H9 (cell line): ENCODE data around the gene ENO3. TPM values are rescaled to one million over a fixed set of nuclear protein-coding genes. Genes with fewer than 3 reads are reported as not detected.

Source experiments
- DNase-seq: peaks from one replicate; pipeline ENCODE4 v3.0.0-alpha.2; 2017
- H2AFZ ChIP-seq: one replicate; pipeline ENCODE4 v1.6.1; 2013; ENCODE audit warnings: mild to moderate bottlenecking, low read length, control low read depth, moderate library complexity
- H2AK5ac ChIP-seq: 2 replicates; pipeline ENCODE4 v1.6.1; 2013; ENCODE audit warnings: low read length, control low read depth, mixed read lengths; ENCODE audit not compliant: insufficient read length
- H2BK120ac ChIP-seq: one replicate; pipeline ENCODE4 v1.6.1; 2013; ENCODE audit warnings: low read depth, mild to moderate bottlenecking, low read length, control low read depth, inconsistent platforms; ENCODE audit not compliant: poor library complexity, severe bottlenecking
- H2BK12ac ChIP-seq: 2 replicates; pipeline ENCODE4 v1.6.1; 2013; ENCODE audit warnings: low read length, control low read depth, mixed read lengths, low read depth; ENCODE audit not compliant: insufficient read length
- H2BK15ac ChIP-seq: 2 replicates; pipeline ENCODE4 v1.6.1; 2013; ENCODE audit warnings: low read depth, low read length, control low read depth
- H2BK20ac ChIP-seq: one replicate; pipeline ENCODE4 v1.6.1; 2013; ENCODE audit warnings: low read depth, mild to moderate bottlenecking, low read length, control low read depth, inconsistent platforms; ENCODE audit not compliant: poor library complexity, severe bottlenecking
- H2BK5ac ChIP-seq: 2 replicates; pipeline ENCODE4 v1.6.1; 2013; ENCODE audit warnings: low read length, control low read depth, mixed read lengths; ENCODE audit not compliant: insufficient read length
- H3K14ac ChIP-seq: 2 replicates; pipeline ENCODE4 v1.6.1; 2013; ENCODE audit warnings: low read length, control low read depth; ENCODE audit not compliant: insufficient read depth
- H3K18ac ChIP-seq: 2 replicates; pipeline ENCODE4 v1.6.1; 2013; ENCODE audit warnings: low read depth, mild to moderate bottlenecking, mixed read lengths, low read length, control low read depth; ENCODE audit not compliant: insufficient read length
- H3K23ac ChIP-seq: 2 replicates; pipeline ENCODE4 v1.6.1; 2013; ENCODE audit warnings: low read length, control low read depth, mixed read lengths, low read depth; ENCODE audit not compliant: insufficient read length
- H3K23me2 ChIP-seq: 2 replicates; pipeline ENCODE4 v1.6.1; 2013; ENCODE audit warnings: low read depth, mild to moderate bottlenecking, mixed read lengths, low read length, control low read depth; ENCODE audit not compliant: insufficient read length, poor library complexity, severe bottlenecking
- H3K27ac ChIP-seq: 2 replicates; pipeline ENCODE4 v1.5.1; 2013; ENCODE audit warnings: low read length, control low read depth, mixed read lengths, low read depth; ENCODE audit not compliant: insufficient read length
- H3K27me3 ChIP-seq: 2 replicates; pipeline ENCODE4 v1.6.1; 2013; ENCODE audit warnings: low read length, control low read depth, inconsistent platforms; ENCODE audit not compliant: insufficient read depth
- H3K4ac ChIP-seq: 2 replicates; pipeline ENCODE4 v1.6.1; 2013; ENCODE audit warnings: low read depth, mild to moderate bottlenecking, control low read depth, inconsistent platforms, low read length, moderate library complexity
- H3K4me1 ChIP-seq: 2 replicates; pipeline ENCODE4 v1.6.1; 2013; ENCODE audit warnings: low read length, control low read depth, inconsistent platforms; ENCODE audit not compliant: insufficient read depth
- H3K4me2 ChIP-seq: 2 replicates; pipeline ENCODE4 v1.6.1; 2013; ENCODE audit warnings: low read length, control low read depth, mixed read lengths; ENCODE audit not compliant: insufficient read length, insufficient read depth
- H3K56ac ChIP-seq: 2 replicates; pipeline ENCODE4 v1.6.1; 2013; ENCODE audit warnings: low read depth, mild to moderate bottlenecking, mixed read lengths, low read length, control low read depth; ENCODE audit not compliant: insufficient read length
- H3K79me1 ChIP-seq: 2 replicates; pipeline ENCODE4 v1.6.1; 2013; ENCODE audit warnings: low read depth, mild to moderate bottlenecking, moderate library complexity, low read length, control low read depth, inconsistent platforms; ENCODE audit not compliant: insufficient read depth, poor library complexity, severe bottlenecking
- H3K79me2 ChIP-seq: 2 replicates; pipeline ENCODE4 v1.6.1; 2013; ENCODE audit warnings: low read length, control low read depth, inconsistent platforms; ENCODE audit not compliant: insufficient read depth
- H3K9ac ChIP-seq: 2 replicates; pipeline ENCODE4 v1.6.1; 2013; ENCODE audit warnings: low read length, control low read depth, mixed read lengths; ENCODE audit not compliant: insufficient read length; ENCODE audit errors: extremely low read depth
- H3K9me3 ChIP-seq: one replicate; pipeline ENCODE4 v1.6.1; 2013; ENCODE audit warnings: low read depth, low read length, inconsistent platforms; ENCODE audit not compliant: control insufficient read depth
- H3T11ph ChIP-seq: one replicate; pipeline ENCODE4 v1.6.1; 2013; ENCODE audit warnings: mild to moderate bottlenecking, low read length, control low read depth, inconsistent platforms
- H4K20me1 ChIP-seq: one replicate; pipeline ENCODE4 v1.6.1; 2013; ENCODE audit not compliant: control insufficient read depth, insufficient read length, insufficient read depth
- H4K5ac ChIP-seq: 2 replicates; pipeline ENCODE4 v1.6.1; 2013; ENCODE audit warnings: low read depth, mild to moderate bottlenecking, mixed read lengths, low read length, control low read depth; ENCODE audit not compliant: insufficient read length
- H4K8ac ChIP-seq: replicated peaks from 2 replicates; pipeline ENCODE4 v1.6.1; 2013; ENCODE audit warnings: low read length, control low read depth, mixed read lengths, low read depth; ENCODE audit not compliant: insufficient read length
- H4K91ac ChIP-seq: 2 replicates; pipeline ENCODE4 v1.6.1; 2013; ENCODE audit warnings: low read depth, mild to moderate bottlenecking, moderate library complexity, mixed read lengths, low read length, control low read depth; ENCODE audit not compliant: insufficient read length
- H3K27ac Mint-ChIP-seq, 3 experiments: 2 replicates in 2 of 3; 3 replicates in 1 of 3; pipeline ENCODE4 v1.8.0; 2020 to 2021; ENCODE audit warnings: mixed read lengths in 3 of 3, mild to moderate bottlenecking in 1 of 3, moderate library complexity in 1 of 3
- H3K27me3 Mint-ChIP-seq: 2 replicates; pipeline ENCODE4 v1.8.0; 2021; ENCODE audit warnings: low read depth, mild to moderate bottlenecking, moderate library complexity, mixed read lengths
- H3K36me3 Mint-ChIP-seq, 3 experiments: 2 replicates in 2 of 3; 3 replicates in 1 of 3; pipeline ENCODE4 v1.8.0; 2020 to 2021; ENCODE audit warnings: low read depth in 3 of 3, mixed read lengths in 3 of 3; ENCODE audit not compliant: insufficient read depth in 1 of 3
- H3K4me1 Mint-ChIP-seq, 2 experiments: 2 replicates each; pipeline ENCODE4 v1.8.0; 2020; ENCODE audit warnings: mixed read lengths in 2 of 2
- H3K4me3 Mint-ChIP-seq, 2 experiments: 2 replicates in 1 of 2; 3 replicates in 1 of 2; pipeline ENCODE4 v1.8.0; 2020 to 2021; ENCODE audit warnings: mild to moderate bottlenecking in 2 of 2, mixed read lengths in 2 of 2, moderate library complexity in 1 of 2
- H3K9me3 Mint-ChIP-seq, 2 experiments: 2 replicates in 1 of 2; 3 replicates in 1 of 2; pipeline ENCODE4 v1.8.0; 2020; ENCODE audit warnings: mild to moderate bottlenecking in 2 of 2, mixed read lengths in 2 of 2, moderate library complexity in 1 of 2
- CTCF ChIP-seq: fragments of 200-600 bp; sonication (generic); conservative IDR thresholded peaks from 3 replicates; pipeline ENCODE4 v1.8.0; 2021; ENCODE audit warnings: antibody characterized with exemption, mild to moderate bottlenecking
- WGBS: extraction: QIAGEN DNeasy Blood & Tissue Kit; methylation state at CpG from one replicate; pipeline ENCODE4 v1.1.7; 2013; ENCODE audit warnings: missing lambda C conversion rate, low lambda C conversion rate, mixed read lengths; ENCODE audit not compliant: insufficient read length; ENCODE audit errors: extremely low coverage; 5-methylcytosine and 5-hydroxymethylcytosine counted together
- total RNA-seq: library from RNA; stranded (reverse); gene quantifications from 2 replicates; pipeline ENCODE4 v1.2.1, GENCODE V29; 2021

Gene ENO3
- total RNA-seq, 1 experiment from 2014 or later = 25.4 TPM

- no peak overlapping the region for H3K4ac ChIP-seq
- H2BK5ac ChIP-seq = no peak overlapping the region
- H3K36me3 Mint-ChIP-seq = peaks cover 32 to 66% (median 53%) of the 10 kb centered on the region in 3 experiments
- H2AK5ac ChIP-seq = no peak overlapping the region
- H3K27ac ChIP-seq = peak overlapping the region; percentile 17
- no peaks in the 10 kb centered on the region for H3K27me3 ChIP-seq
- no CpG with 5 or more reads among the region's 4 CpGs for WGBS
- peak overlapping the region; percentile 72 for H3K4me2 ChIP-seq
- H2AFZ ChIP-seq = no peak overlapping the region
- H2BK15ac ChIP-seq = no peak overlapping the region
- H3T11ph ChIP-seq = no peak overlapping the region
- no peak overlapping the region for H3K14ac ChIP-seq
- peaks cover 15% of the 10 kb centered on the region; the same call in 1 of the 2 replicates for H3K79me2 ChIP-seq
- peak overlapping the region; percentile 53 for H3K9ac ChIP-seq
- no peaks in the 10 kb centered on the region for H3K4me1 ChIP-seq
- H4K20me1 ChIP-seq = no peaks in the 10 kb centered on the region
- H3K79me1 ChIP-seq = peaks cover 4% of the 10 kb centered on the region
- peaks cover 23% of the 10 kb centered on the region for H3K23me2 ChIP-seq
- H3K56ac ChIP-seq = no peak overlapping the region
- no peak overlapping the region for H2BK12ac ChIP-seq
- no peak overlapping the region for H4K5ac ChIP-seq
- no peak overlapping the region for H2BK120ac ChIP-seq
- no peak for DNase-seq
- no peaks in the 10 kb centered on the region for H3K9me3 ChIP-seq
- no peak overlapping the region for H3K23ac ChIP-seq
- peak overlapping the region; percentile 91 to 93 (median 92); a peak in 4 of 7 replicates for H3K27ac Mint-ChIP-seq
- H2BK20ac ChIP-seq = no peak overlapping the region
- peaks cover 6% of the 10 kb centered on the region for H3K27me3 Mint-ChIP-seq
- peaks cover 35 to 38% of the 10 kb centered on the region in 2 experiments for H3K4me1 Mint-ChIP-seq
- H4K91ac ChIP-seq = no peak overlapping the region
- no peak for TF ChIP-seq CTCF
- no peak overlapping the region for H4K8ac ChIP-seq
- H3K18ac ChIP-seq = no peak overlapping the region
- peak overlapping the region; percentile 95 to 100 for H3K4me3 Mint-ChIP-seq
- peaks cover 0 to 2% of the 10 kb centered on the region in 2 experiments; a peak in 2 of 5 replicates for H3K9me3 Mint-ChIP-seq
These were observed 5.0 kb upstream of the ENO3 start for GRCh38 chr17:4945944-4946280.
